ENCODE results near the gene ROR2.

ROR2 gene

GRCh38 chr9:91555132-91555531 is 394.9 kb downstream of the ROR2 start:
- no peak for ATAC-seq
- TF ChIP-seq ESRRG (CRISPR knock-in tag; IDR thresholded peaks at IDR 0.05), result no peak
- no peak for TF ChIP-seq ZFP30 (CRISPR knock-in tag; IDR thresholded peaks at IDR 0.05)
- no peak for TF ChIP-seq ZNF70 (CRISPR knock-in tag; IDR thresholded peaks at IDR 0.05)
- no peak for TF ChIP-seq ZNF565 (CRISPR knock-in tag; conservative IDR thresholded peaks at IDR 0.05; ENCODE audit: low read depth)
- TF ChIP-seq PATZ1 (CRISPR knock-in tag; IDR thresholded peaks at IDR 0.05; ENCODE audit: borderline replicate concordance), result no peak
- no peak for TF ChIP-seq ZFP3 (CRISPR knock-in tag; IDR thresholded peaks at IDR 0.05)
- TF ChIP-seq, protein P1, sequence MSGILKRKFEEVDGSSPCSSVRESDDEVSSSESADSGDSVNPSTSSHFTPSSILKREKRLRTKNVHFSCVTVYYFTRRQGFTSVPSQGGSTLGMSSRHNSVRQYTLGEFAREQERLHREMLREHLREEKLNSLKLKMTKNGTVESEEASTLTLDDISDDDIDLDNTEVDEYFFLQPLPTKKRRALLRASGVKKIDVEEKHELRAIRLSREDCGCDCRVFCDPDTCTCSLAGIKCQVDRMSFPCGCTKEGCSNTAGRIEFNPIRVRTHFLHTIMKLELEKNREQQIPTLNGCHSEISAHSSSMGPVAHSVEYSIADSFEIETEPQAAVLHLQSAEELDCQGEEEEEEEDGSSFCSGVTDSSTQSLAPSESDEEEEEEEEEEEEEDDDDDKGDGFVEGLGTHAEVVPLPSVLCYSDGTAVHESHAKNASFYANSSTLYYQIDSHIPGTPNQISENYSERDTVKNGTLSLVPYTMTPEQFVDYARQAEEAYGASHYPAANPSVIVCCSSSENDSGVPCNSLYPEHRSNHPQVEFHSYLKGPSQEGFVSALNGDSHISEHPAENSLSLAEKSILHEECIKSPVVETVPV (CRISPR knock-in tag; IDR thresholded peaks at IDR 0.05), result no peak
- no peak for TF ChIP-seq ZNF8 (CRISPR knock-in tag; IDR thresholded peaks at IDR 0.05)
- no peak for TF ChIP-seq GLIS3 (CRISPR knock-in tag; IDR thresholded peaks at IDR 0.05)
- TF ChIP-seq OSR1 (CRISPR knock-in tag; IDR thresholded peaks at IDR 0.05), result no peak
- no peak for TF ChIP-seq ZC3H10 (CRISPR knock-in tag; IDR thresholded peaks at IDR 0.05)
- no peak for TF ChIP-seq PPARA (CRISPR knock-in tag; IDR thresholded peaks at IDR 0.05; ENCODE audit: borderline replicate concordance)
- no peak for TF ChIP-seq TCF4 (CRISPR knock-in tag; IDR thresholded peaks at IDR 0.05; ENCODE audit: borderline replicate concordance)
- TF ChIP-seq SNAI2 (CRISPR knock-in tag; IDR thresholded peaks at IDR 0.05), result no peak
- no peak for TF ChIP-seq TOX (CRISPR knock-in tag; IDR thresholded peaks at IDR 0.05; ENCODE audit: borderline replicate concordance)
- no peak for TF ChIP-seq RARB (CRISPR knock-in tag; IDR thresholded peaks at IDR 0.05)
- TF ChIP-seq ISL1 (CRISPR knock-in tag; IDR thresholded peaks at IDR 0.05), result no peak
- TF ChIP-seq TSHZ2 (CRISPR knock-in tag; IDR thresholded peaks at IDR 0.05), result no peak
- TF ChIP-seq, protein P2, sequence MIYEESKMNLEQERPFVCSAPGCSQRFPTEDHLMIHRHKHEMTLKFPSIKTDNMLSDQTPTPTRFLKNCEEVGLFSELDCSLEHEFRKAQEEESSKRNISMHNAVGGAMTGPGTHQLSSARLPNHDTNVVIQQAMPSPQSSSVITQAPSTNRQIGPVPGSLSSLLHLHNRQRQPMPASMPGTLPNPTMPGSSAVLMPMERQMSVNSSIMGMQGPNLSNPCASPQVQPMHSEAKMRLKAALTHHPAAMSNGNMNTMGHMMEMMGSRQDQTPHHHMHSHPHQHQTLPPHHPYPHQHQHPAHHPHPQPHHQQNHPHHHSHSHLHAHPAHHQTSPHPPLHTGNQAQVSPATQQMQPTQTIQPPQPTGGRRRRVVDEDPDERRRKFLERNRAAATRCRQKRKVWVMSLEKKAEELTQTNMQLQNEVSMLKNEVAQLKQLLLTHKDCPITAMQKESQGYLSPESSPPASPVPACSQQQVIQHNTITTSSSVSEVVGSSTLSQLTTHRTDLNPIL (CRISPR knock-in tag; IDR thresholded peaks at IDR 0.05; ENCODE audit: low read depth), result no peak
- no peak for TF ChIP-seq CSDC2 (CRISPR knock-in tag; IDR thresholded peaks at IDR 0.05)

GRCh38 chr9:91549177-91549576 is 400.9 kb downstream of the ROR2 start:
- no peak for ATAC-seq
- no peak for TF ChIP-seq ARNTL (CRISPR knock-in tag; IDR thresholded peaks at IDR 0.05; ENCODE audit: borderline replicate concordance, low read depth)
- no peak for TF ChIP-seq ZNF8 (CRISPR knock-in tag; IDR thresholded peaks at IDR 0.05)
- TF ChIP-seq PATZ1 (CRISPR knock-in tag; IDR thresholded peaks at IDR 0.05; ENCODE audit: borderline replicate concordance), result no peak
- no peak for TF ChIP-seq TCF4 (CRISPR knock-in tag; IDR thresholded peaks at IDR 0.05; ENCODE audit: borderline replicate concordance)
- no peak for TF ChIP-seq ZFP3 (CRISPR knock-in tag; IDR thresholded peaks at IDR 0.05)
- no peak for TF ChIP-seq BACH2 (CRISPR knock-in tag; IDR thresholded peaks at IDR 0.05; ENCODE audit: borderline replicate concordance)
- no peak for TF ChIP-seq SNAI2 (CRISPR knock-in tag; IDR thresholded peaks at IDR 0.05)
- no peak for TF ChIP-seq ESRRG (CRISPR knock-in tag; IDR thresholded peaks at IDR 0.05)
- TF ChIP-seq, protein P3, sequence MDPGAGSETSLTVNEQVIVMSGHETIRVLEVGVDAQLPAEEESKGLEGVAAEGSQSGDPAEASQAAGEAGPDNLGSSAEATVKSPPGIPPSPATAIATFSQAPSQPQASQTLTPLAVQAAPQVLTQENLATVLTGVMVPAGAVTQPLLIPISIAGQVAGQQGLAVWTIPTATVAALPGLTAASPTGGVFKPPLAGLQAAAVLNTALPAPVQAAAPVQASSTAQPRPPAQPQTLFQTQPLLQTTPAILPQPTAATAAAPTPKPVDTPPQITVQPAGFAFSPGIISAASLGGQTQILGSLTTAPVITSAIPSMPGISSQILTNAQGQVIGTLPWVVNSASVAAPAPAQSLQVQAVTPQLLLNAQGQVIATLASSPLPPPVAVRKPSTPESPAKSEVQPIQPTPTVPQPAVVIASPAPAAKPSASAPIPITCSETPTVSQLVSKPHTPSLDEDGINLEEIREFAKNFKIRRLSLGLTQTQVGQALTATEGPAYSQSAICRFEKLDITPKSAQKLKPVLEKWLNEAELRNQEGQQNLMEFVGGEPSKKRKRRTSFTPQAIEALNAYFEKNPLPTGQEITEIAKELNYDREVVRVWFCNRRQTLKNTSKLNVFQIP (CRISPR knock-in tag; IDR thresholded peaks at IDR 0.05; ENCODE audit: borderline replicate concordance, low read depth), result no peak
- no peak for TF ChIP-seq RARB (CRISPR knock-in tag; IDR thresholded peaks at IDR 0.05)
- TF ChIP-seq, protein P1 (CRISPR knock-in tag; IDR thresholded peaks at IDR 0.05), result no peak
- TF ChIP-seq ZNF70 (CRISPR knock-in tag; IDR thresholded peaks at IDR 0.05), result no peak

All from SK-N-SH treated with all-trans-retinoic acid at 6 μM for 48 hours (cell line).